ENCODE measurements around the gene ANGPTL3. TPM values are rescaled to one million over a fixed set of nuclear protein-coding genes. Genes with fewer than 3 reads are reported as not detected.
"Not testable (repeated sequence)": the region's sequence is repeated elsewhere in the genome, so short reads cannot be mapped to it uniquely, and the experiment has no call there.

Gene ANGPTL3
- total RNA-seq, 1 donor: under 0.01 TPM

- DNase-seq (ENCODE audit: low read depth): no peak
- TF ChIP-seq CTCF (IDR thresholded peaks at IDR 0.05; ENCODE audit: insufficient read depth, low read length): no peak
- no peak overlapping the region for H3K4me3 ChIP-seq (ENCODE audit: low read depth, low read length)
Observed at GRCh38 chr1:62599044-62599443, 1.7 kb downstream of the ANGPTL3 start.

GRCh38 chr1:62601457-62601856 is 4.1 kb downstream of the ANGPTL3 start:
- TF ChIP-seq CTCF (IDR thresholded peaks at IDR 0.05; ENCODE audit: insufficient read depth, low read length): no peak
- DNase-seq (ENCODE audit: low read depth): no peak
- H3K4me3 ChIP-seq (ENCODE audit: low read depth, low read length): no peak overlapping the region

- DNase-seq (ENCODE audit: low read depth): no peak
- no peak overlapping the region for H3K4me3 ChIP-seq (ENCODE audit: low read depth, low read length)
- no peak for TF ChIP-seq CTCF (IDR thresholded peaks at IDR 0.05; ENCODE audit: insufficient read depth, low read length)
Observed at GRCh38 chr1:62608905-62609304, 11.6 kb downstream of the ANGPTL3 start.

- H3K4me3 ChIP-seq (ENCODE audit: low read depth, low read length); DNase-seq (ENCODE audit: low read depth): not testable (repeated sequence)
Observed at GRCh38 chr1:62610588-62610987, 13.3 kb downstream of the ANGPTL3 start.

- no peak overlapping the region for H3K4me3 ChIP-seq (ENCODE audit: low read depth, low read length)
- no peak for TF ChIP-seq CTCF (IDR thresholded peaks at IDR 0.05; ENCODE audit: insufficient read depth, low read length)
- DNase-seq (ENCODE audit: low read depth): no peak
Observed at GRCh38 chr1:62612770-62613169, 15.4 kb downstream of the ANGPTL3 start.

- no peak for TF ChIP-seq CTCF (IDR thresholded peaks at IDR 0.05; ENCODE audit: insufficient read depth, low read length)
- no peak for DNase-seq (ENCODE audit: low read depth)
- no peak overlapping the region for H3K4me3 ChIP-seq (ENCODE audit: low read depth, low read length)
Observed at GRCh38 chr1:62613325-62613727, 16.0 kb downstream of the ANGPTL3 start.

- no peak overlapping the region for H3K4me3 ChIP-seq (ENCODE audit: low read depth, low read length)
- peak; percentile 27 for DNase-seq (ENCODE audit: low read depth)
- TF ChIP-seq CTCF (IDR thresholded peaks at IDR 0.05; ENCODE audit: insufficient read depth, low read length): no peak
Observed at GRCh38 chr1:62613890-62614289, 16.6 kb downstream of the ANGPTL3 start.
